ENCODE measurements around the gene SON.

SON gene

GRCh38 chr21:33584455-33584854, 41.6 kb downstream of the SON start:
- Histone ChIP-seq H3K14ac (ENCODE audit: low read length) (no peak overlapping the region), H3K9ac (ENCODE audit: low read length) (no peak overlapping the region), H3K4me3 (ENCODE audit: low read depth, low read length) (no peak overlapping the region), H3K23ac (ENCODE audit: low read length) (no peak overlapping the region), H3K4me2 (ENCODE audit: low read length) (no peak overlapping the region), H3K18ac (ENCODE audit: low read length) (no peak overlapping the region), H4K8ac (ENCODE audit: low read depth, low read length) (no peak overlapping the region), H3K4ac (ENCODE audit: low read depth, low read length) (no peak overlapping the region), H2BK120ac (ENCODE audit: insufficient read depth, low read length, poor library complexity) (no peak overlapping the region), H2BK5ac (ENCODE audit: low read depth, low read length, poor library complexity) (no peak overlapping the region), H3K27ac (ENCODE audit: low read depth, low read length) (no peak overlapping the region), H4K91ac (ENCODE audit: low read depth, low read length) (no peak overlapping the region), H3K9me3 (ENCODE audit: insufficient read depth, low read depth, low read length) (no peaks in the 10 kb centered on the region), H3K36me3 (ENCODE audit: control insufficient read depth in 1 of 2, insufficient read depth in 2 of 2, low read length in 2 of 2) (peaks cover 7 to 13% of the 10 kb centered on the region in 2 experiments), H3K4me1 (ENCODE audit: control insufficient read depth in 1 of 2, insufficient read depth in 2 of 2, low read length in 2 of 2) (peaks cover 0 to 3% of the 10 kb centered on the region in 2 experiments), H3K79me2 (ENCODE audit: control insufficient read depth, insufficient read depth, low read length, poor library complexity) (peaks cover 8% of the 10 kb centered on the region), H2AK5ac (ENCODE audit: low read length) (no peak overlapping the region), H3K27me3 (ENCODE audit: insufficient read depth, low read length) (no peaks in the 10 kb centered on the region), H4K12ac (ENCODE audit: low read depth, low read length) (no peak overlapping the region), H2AFZ (ENCODE audit: insufficient read depth, low read length, poor library complexity) (no peak overlapping the region), H3K79me1 (ENCODE audit: low read length) (peaks cover 13% of the 10 kb centered on the region), H2BK12ac (ENCODE audit: low read length) (no peak overlapping the region)
- no CpG with 5 or more reads among the region's 3 CpGs for WGBS (ENCODE audit: extremely low coverage, insufficient coverage, insufficient read length)
- DNase-seq, result no peak

DNA sequence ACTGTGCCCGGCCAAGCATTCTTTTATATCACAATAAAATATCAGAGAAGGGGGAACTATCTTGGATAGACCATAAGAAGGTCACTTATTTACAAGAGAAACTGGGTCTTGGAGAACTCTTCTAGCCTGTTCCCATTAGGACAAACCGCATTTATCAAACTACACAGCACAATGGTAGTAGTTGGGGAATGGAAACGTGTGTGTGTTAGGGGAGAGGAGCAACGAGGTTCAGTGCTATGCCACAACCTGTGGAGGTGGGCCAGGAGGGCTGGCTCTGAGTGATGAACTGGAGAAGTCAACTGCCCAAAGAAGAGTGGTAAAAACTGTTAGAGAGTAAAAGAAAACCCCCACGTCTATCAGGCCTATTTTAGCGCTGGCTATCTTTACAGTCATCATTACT, 44.1 kb downstream of the SON start:
- H3K36me3 ChIP-seq (ENCODE audit: control insufficient read depth in 1 of 2, insufficient read depth in 2 of 2, low read length in 2 of 2), result peaks cover 3 to 6% of the 10 kb centered on the region in 2 experiments
- no CpG with 5 or more reads among the region's 6 CpGs for WGBS (ENCODE audit: extremely low coverage, insufficient coverage, insufficient read length)
- no peak overlapping the region for H3K18ac ChIP-seq (ENCODE audit: low read length)
- H3K9me3 ChIP-seq (ENCODE audit: insufficient read depth, low read depth, low read length), result no peaks in the 10 kb centered on the region
- peaks cover 13% of the 10 kb centered on the region for H3K79me1 ChIP-seq (ENCODE audit: low read length)
- no peak overlapping the region for H3K9ac ChIP-seq (ENCODE audit: low read length)
- no peak overlapping the region for H3K4me3 ChIP-seq (ENCODE audit: low read depth, low read length)
- no peak overlapping the region for H2BK12ac ChIP-seq (ENCODE audit: low read length)
- H4K8ac ChIP-seq (ENCODE audit: low read depth, low read length), result no peak overlapping the region
- peaks cover 0 to 3% of the 10 kb centered on the region in 2 experiments for H3K4me1 ChIP-seq (ENCODE audit: control insufficient read depth in 1 of 2, insufficient read depth in 2 of 2, low read length in 2 of 2)
- H2AFZ ChIP-seq (ENCODE audit: insufficient read depth, low read length, poor library complexity), result no peak overlapping the region
- H2BK120ac ChIP-seq (ENCODE audit: insufficient read depth, low read length, poor library complexity), result no peak overlapping the region
- no peak overlapping the region for H3K27ac ChIP-seq (ENCODE audit: low read depth, low read length)
- H3K79me2 ChIP-seq (ENCODE audit: control insufficient read depth, insufficient read depth, low read length, poor library complexity), result peaks cover 8% of the 10 kb centered on the region
- no peak overlapping the region for H3K14ac ChIP-seq (ENCODE audit: low read length)
- no peak overlapping the region for H2AK5ac ChIP-seq (ENCODE audit: low read length)
- H3K27me3 ChIP-seq (ENCODE audit: insufficient read depth, low read length), result no peaks in the 10 kb centered on the region
- DNase-seq, result no peak
- peak overlapping the region; percentile 16 for H3K4me2 ChIP-seq (ENCODE audit: low read length)
- H3K23ac ChIP-seq (ENCODE audit: low read length), result no peak overlapping the region
- no peak overlapping the region for H4K91ac ChIP-seq (ENCODE audit: low read depth, low read length)
- H3K4ac ChIP-seq (ENCODE audit: low read depth, low read length), result no peak overlapping the region
- H2BK5ac ChIP-seq (ENCODE audit: low read depth, low read length, poor library complexity), result no peak overlapping the region
- H4K12ac ChIP-seq (ENCODE audit: low read depth, low read length), result no peak overlapping the region

DNA sequence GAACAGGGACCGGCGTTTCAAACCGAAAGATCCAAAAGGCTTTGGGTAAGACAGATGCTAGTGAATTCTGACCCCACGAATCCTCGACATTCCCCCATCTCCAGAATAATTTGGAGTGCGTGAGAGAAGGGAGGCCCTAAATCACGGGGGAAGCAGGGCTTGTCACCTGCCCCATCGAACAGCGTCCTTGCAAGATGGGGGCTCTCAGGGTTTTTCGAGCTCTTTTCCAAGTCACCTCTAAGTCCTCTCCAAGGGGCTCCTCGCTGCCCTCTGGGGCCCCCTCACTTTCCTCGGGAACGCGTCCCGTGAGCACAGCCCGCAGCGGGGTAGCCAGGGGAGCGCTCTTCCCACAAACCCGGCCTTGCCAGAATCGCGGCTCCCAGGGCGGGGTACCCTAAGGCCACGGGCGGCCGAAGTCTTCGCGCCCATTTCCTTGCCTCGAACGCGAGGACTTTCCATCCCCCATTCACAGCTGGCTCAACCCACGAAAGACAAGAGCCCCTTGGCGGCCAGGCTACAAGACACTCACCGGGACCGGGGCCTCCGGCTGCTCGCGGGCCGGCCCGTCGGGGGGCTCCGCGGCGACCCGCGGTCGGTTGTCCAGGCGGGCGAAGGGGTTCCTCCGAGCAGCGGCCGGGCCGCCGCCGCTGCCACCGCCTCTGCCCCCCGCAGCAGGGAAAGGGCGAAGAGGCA, 45.1 kb downstream of the SON start:
- Histone ChIP-seq H2AFZ (ENCODE audit: insufficient read depth, low read length, poor library complexity) (peak overlapping the region; percentile 77), H3K4me1 (ENCODE audit: control insufficient read depth in 1 of 2, insufficient read depth in 2 of 2, low read length in 2 of 2) (peaks cover 0 to 3% of the 10 kb centered on the region in 2 experiments), H3K27ac (ENCODE audit: low read depth, low read length) (peak overlapping the region; percentile 79), H3K27me3 (ENCODE audit: insufficient read depth, low read length) (no peaks in the 10 kb centered on the region), H3K23ac (ENCODE audit: low read length) (no peak overlapping the region), H3K4me3 (ENCODE audit: low read depth, low read length) (peak overlapping the region; percentile 89), H3K14ac (ENCODE audit: low read length) (peak overlapping the region; percentile 65), H3K4ac (ENCODE audit: low read depth, low read length) (peak overlapping the region; percentile 80), H3K79me1 (ENCODE audit: low read length) (peaks cover 13% of the 10 kb centered on the region), H4K12ac (ENCODE audit: low read depth, low read length) (peak overlapping the region; percentile 62), H4K8ac (ENCODE audit: low read depth, low read length) (peak overlapping the region; percentile 88), H3K9me3 (ENCODE audit: insufficient read depth, low read depth, low read length) (no peaks in the 10 kb centered on the region), H3K4me2 (ENCODE audit: low read length) (peak overlapping the region; percentile 92), H4K91ac (ENCODE audit: low read depth, low read length) (peak overlapping the region; percentile 90), H2BK12ac (ENCODE audit: low read length) (no peak overlapping the region), H3K36me3 (ENCODE audit: control insufficient read depth in 1 of 2, insufficient read depth in 2 of 2, low read length in 2 of 2) (peaks cover 0 to 6% of the 10 kb centered on the region in 2 experiments), H3K9ac (ENCODE audit: low read length) (peak overlapping the region; percentile 89), H3K79me2 (ENCODE audit: control insufficient read depth, insufficient read depth, low read length, poor library complexity) (peaks cover 8% of the 10 kb centered on the region), H3K18ac (ENCODE audit: low read length) (peak overlapping the region; percentile 69), H2BK120ac (ENCODE audit: insufficient read depth, low read length, poor library complexity) (peak overlapping the region; percentile 29), H2AK5ac (ENCODE audit: low read length) (peak overlapping the region; percentile 52), H2BK5ac (ENCODE audit: low read depth, low read length, poor library complexity) (peak overlapping the region; percentile 58)
- DNase-seq, result peak; percentile 1 to 41
- no CpG with 5 or more reads among the region's 57 CpGs for WGBS (ENCODE audit: extremely low coverage, insufficient coverage, insufficient read length)

DNA sequence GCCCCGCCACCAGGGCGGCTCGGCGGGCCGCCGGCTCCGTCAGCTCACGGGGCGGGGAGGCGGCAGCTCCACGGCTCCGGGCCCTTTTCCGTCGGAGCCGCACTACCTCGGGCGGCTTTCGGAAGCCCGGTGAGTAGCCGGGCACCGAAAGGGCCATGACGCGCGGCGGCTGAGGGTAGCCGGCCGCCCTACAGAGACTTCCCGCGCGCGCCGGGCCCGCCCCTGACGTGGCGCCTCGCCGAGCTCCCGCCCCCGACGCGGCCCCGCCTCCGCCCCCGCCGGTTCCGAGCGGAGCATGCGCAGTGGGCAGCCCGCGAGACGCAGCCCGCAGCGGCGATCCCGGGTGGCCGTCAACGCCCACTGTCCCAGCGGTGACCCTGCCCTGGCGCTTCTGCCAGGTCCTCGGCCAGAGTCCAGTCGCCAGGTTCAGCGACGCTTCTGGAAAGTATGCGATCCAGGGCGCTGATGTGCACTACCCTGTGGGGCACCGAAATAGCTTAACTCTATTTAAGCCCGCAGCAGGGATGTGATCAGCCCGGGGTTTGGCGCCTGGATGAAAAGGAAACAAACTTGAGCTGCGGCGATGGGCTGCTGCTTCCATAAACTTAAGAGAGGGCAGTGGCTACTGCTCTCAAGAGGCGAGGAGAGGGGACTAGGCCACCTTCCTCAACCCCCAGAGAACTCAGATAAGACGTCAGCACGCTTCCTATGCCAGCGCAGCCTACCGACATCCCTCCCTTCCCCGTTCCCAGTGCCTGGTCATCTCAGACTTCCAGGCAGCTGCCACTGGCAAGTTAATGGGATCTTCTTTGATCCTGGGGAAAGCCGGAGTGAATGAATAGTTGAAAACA, 45.9 kb downstream of the SON start, which contains the start of gene DONSON:
DONSON (minus strand) TSS at position 200 of the 851 bp plus-strand sequence; CDS start at position 157, 43 bp downstream.
- Histone ChIP-seq H2BK120ac (ENCODE audit: insufficient read depth, low read length, poor library complexity) (peak within 1 kb of the TSS; percentile 29), H3K9me3 (ENCODE audit: insufficient read depth, low read depth, low read length) (no peaks in the 10 kb centered on the region), H3K27ac (ENCODE audit: low read depth, low read length) (peak within 1 kb of the TSS; percentile 79), H3K36me3 (ENCODE audit: control insufficient read depth in 1 of 2, insufficient read depth in 2 of 2, low read length in 2 of 2) (peaks cover 0 to 6% of the 10 kb centered on the region in 2 experiments), H3K79me2 (ENCODE audit: control insufficient read depth, insufficient read depth, low read length, poor library complexity) (peaks cover 8% of the 10 kb centered on the region), H2AFZ (ENCODE audit: insufficient read depth, low read length, poor library complexity) (peak within 1 kb of the TSS; percentile 85), H3K18ac (ENCODE audit: low read length) (peak within 1 kb of the TSS; percentile 69), H2BK5ac (ENCODE audit: low read depth, low read length, poor library complexity) (peak within 1 kb of the TSS; percentile 58), H3K4me3 (ENCODE audit: low read depth, low read length) (peak within 1 kb of the TSS; percentile 89), H4K91ac (ENCODE audit: low read depth, low read length) (peak within 1 kb of the TSS; percentile 90), H2BK12ac (ENCODE audit: low read length) (no peak within 1 kb of the TSS), H4K8ac (ENCODE audit: low read depth, low read length) (peak within 1 kb of the TSS; percentile 97), H3K79me1 (ENCODE audit: low read length) (peaks cover 13% of the 10 kb centered on the region), H2AK5ac (ENCODE audit: low read length) (peak within 1 kb of the TSS; percentile 52), H3K23ac (ENCODE audit: low read length) (no peak within 1 kb of the TSS), H3K9ac (ENCODE audit: low read length) (peak within 1 kb of the TSS; percentile 89), H3K4me2 (ENCODE audit: low read length) (peak within 1 kb of the TSS; percentile 94), H3K27me3 (ENCODE audit: insufficient read depth, low read length) (no peaks in the 10 kb centered on the region), H3K4me1 (ENCODE audit: control insufficient read depth in 1 of 2, insufficient read depth in 2 of 2, low read length in 2 of 2) (peaks cover 0 to 3% of the 10 kb centered on the region in 2 experiments), H3K4ac (ENCODE audit: low read depth, low read length) (peak within 1 kb of the TSS; percentile 80), H3K14ac (ENCODE audit: low read length) (peak within 1 kb of the TSS; percentile 85), H4K12ac (ENCODE audit: low read depth, low read length) (peak within 1 kb of the TSS; percentile 62)
- WGBS (ENCODE audit: extremely low coverage, insufficient coverage, insufficient read length), result no CpG with 5 or more reads among the region's 78 CpGs
- DNase-seq, result peak; percentile 92 to 98
